Psoas muscle (tissue), 8 donors: ENCODE results near the gene NR6A1. TPM values are rescaled to one million over a fixed set of nuclear protein-coding genes. Genes with fewer than 3 reads are reported as not detected.

Experiments
- ATAC-seq, 4 donors: fragments of 200-7000 bp; cut with Tn5 transposase; one replicate each; pipeline ENCODE4 v1.9.1; 2020; ENCODE audit warnings: moderate library complexity in 3 of 4, mild to moderate bottlenecking in 2 of 4
- DNase-seq, 2 donors: peaks; one replicate each; pipeline ENCODE4 v3.0.0-alpha.2; 2020
- H3K27ac ChIP-seq: fragments of 200-600 bp; one replicate; pipeline ENCODE4 v1.8.0; 2022
- H3K27me3 ChIP-seq, 3 donors: fragments of 200-600 bp in 1 of 3; one replicate each; pipeline versions ENCODE4 v1.6.1 to v1.8.0; 2013 to 2022; ENCODE audit warnings: low read length in 2 of 3, mild to moderate bottlenecking in 2 of 3, moderate library complexity in 1 of 3; ENCODE audit not compliant: insufficient read depth in 3 of 3
- H3K36me3 ChIP-seq, 2 donors: fragments of 200-600 bp in 1 of 2; one replicate each; pipeline versions ENCODE4 v1.6.1 to v1.8.0; 2013 to 2022; ENCODE audit warnings: low read depth in 1 of 2, mild to moderate bottlenecking in 1 of 2, moderate library complexity in 1 of 2; ENCODE audit not compliant: insufficient read depth in 1 of 2
- H3K4me1 ChIP-seq: fragments of 200-600 bp; one replicate; pipeline ENCODE4 v1.8.0; 2022
- H3K4me3 ChIP-seq: fragments of 200-600 bp; one replicate; pipeline ENCODE4 v1.8.0; 2022; ENCODE audit warnings: mild to moderate bottlenecking
- H3K9me3 ChIP-seq: fragments of 200-600 bp; one replicate; pipeline ENCODE4 v1.8.0; 2022
- CTCF ChIP-seq: fragments of 200-600 bp; IDR thresholded peaks from one replicate; pipeline ENCODE4 v1.8.0; 2022; ENCODE audit warnings: antibody characterized with exemption
- WGBS, 3 donors: extraction: QIAGEN DNeasy Blood & Tissue Kit; methylation state at CpG; one replicate each; pipeline versions ENCODE4 v1.1.6 to v1.1.7; 2013; 5-methylcytosine and 5-hydroxymethylcytosine counted together
- intact Hi-C, 2 donors: fragments of 100-400 bp; cut with DNase I; formaldehyde crosslinking; loops; one replicate each; pipeline versions ENCODE4 v1.11.0 to v1.14.2; 2022
- polyA plus RNA-seq, 3 donors: library from polyadenylated mRNA; stranded (reverse); fragments of 200-250 nt; gene quantifications; one replicate each; pipeline ENCODE4 v1.2.3, GENCODE V29; 2013
- total RNA-seq, 4 donors: library from RNA; stranded (reverse); fragmentation: NEBNext Ultra II Directional in 2 of 4; extraction: Animal tissue kit (Norgen Biotek cat#: 25700) in 2 of 4; gene quantifications; one replicate each; pipeline versions ENCODE4 v1.2.1 to v1.2.4, GENCODE V29; 2021 to 2023
- donor health status: healthy with polysubstance abuse.
- donor health status: DM: no; HTN: no; CAD: no; lungs with moderate emphysema.
- donor health status: Bipolar disorder and iron deficiency.
- donor health status: healthy.
- donor health status: DM: yes; HTN: yes; CAD: no.
- donor health status: DM: no; HTN: no; CAD: no.
- donor health status: DM: no; HTN: no; CAD: no.
- donor health status: DM: yes; HTN: yes; CAD: no.

The NR6A1 gene
- total and polyA plus RNA-seq, 7 donors = 0.32 to 2.6 (median 0.70) TPM

DNA sequence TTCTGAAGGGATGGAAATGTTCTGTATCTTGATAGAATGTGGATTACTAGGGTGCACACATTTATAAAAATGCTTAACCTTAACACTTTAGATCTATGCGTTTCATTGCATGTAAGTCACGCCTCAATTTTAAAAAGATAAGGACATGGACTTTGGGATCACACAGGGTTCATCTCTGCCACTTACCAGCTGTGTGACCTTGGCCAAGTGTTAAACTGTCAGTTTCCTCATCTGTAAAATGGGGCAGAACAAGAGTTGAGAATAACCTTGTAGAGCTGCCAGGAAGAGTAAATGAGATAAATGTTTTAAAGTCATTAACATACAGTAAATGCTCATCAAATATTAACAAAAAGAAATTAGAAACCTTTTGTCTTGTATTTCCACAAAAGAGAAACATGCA, 53.5 kb downstream of the NR6A1 start:
- H3K9me3 ChIP-seq = no peaks in the 10 kb centered on the region
- no peak for ATAC-seq
- H3K36me3 ChIP-seq = no peaks in the 10 kb centered on the region
- no peak for DNase-seq
- no peak overlapping the region for H3K4me3 ChIP-seq
- no peak for TF ChIP-seq CTCF
- intact Hi-C loops = no loop called here
- no peaks in the 10 kb centered on the region for H3K4me1 ChIP-seq
- H3K27me3 ChIP-seq = no peaks in the 10 kb centered on the region
- H3K27ac ChIP-seq = no peak overlapping the region
- 95 to 99% (median 97%) methylated on average over 2 of the region's 2 CpGs for WGBS, 3 donors

DNA sequence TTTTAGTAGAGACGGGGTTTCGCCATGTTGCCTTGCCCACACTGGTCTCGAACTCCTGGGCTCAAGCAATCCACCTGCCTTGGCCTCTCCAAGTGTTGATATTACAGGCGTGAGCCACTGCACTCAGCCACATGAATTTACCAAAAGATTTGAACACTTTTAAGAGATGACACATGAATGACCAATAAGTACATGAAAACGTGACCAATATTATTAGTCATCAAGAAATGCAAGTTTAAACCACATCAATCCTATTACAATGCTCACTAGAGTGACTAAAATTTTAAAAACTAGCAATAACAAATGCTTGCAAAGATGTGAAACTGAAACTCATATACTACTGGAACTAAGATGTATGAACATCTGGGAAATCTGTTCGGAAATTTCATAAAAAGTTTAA, 54.3 kb downstream of the NR6A1 start:
- no peak for TF ChIP-seq CTCF
- no peak overlapping the region for H3K4me3 ChIP-seq
- H3K9me3 ChIP-seq = no peaks in the 10 kb centered on the region
- peaks cover 4% of the 10 kb centered on the region for H3K4me1 ChIP-seq
- H3K36me3 ChIP-seq = no peaks in the 10 kb centered on the region
- no peaks in the 10 kb centered on the region for H3K27me3 ChIP-seq
- WGBS, 3 donors = 86 to 89% (median 87%) methylated on average over 6 of the region's 6 CpGs
- ATAC-seq (no peak), DNase-seq (no peak)
- no peak overlapping the region for H3K27ac ChIP-seq
- intact Hi-C loops = no loop called here

GRCh38 chr9:124710766-124711165, 60.3 kb downstream of the NR6A1 start:
- no peaks in the 10 kb centered on the region for H3K36me3 ChIP-seq
- no peak for TF ChIP-seq CTCF
- DNase-seq (no peak), ATAC-seq (no peak)
- H3K4me1 ChIP-seq = peaks cover 10% of the 10 kb centered on the region
- no peak overlapping the region for H3K27ac ChIP-seq
- H3K27me3 ChIP-seq = no peaks in the 10 kb centered on the region
- H3K4me3 ChIP-seq = no peak overlapping the region
- intact Hi-C loops = loop anchor here (2.0 to 5.0 kb wide), 2 partner anchors 53 to 94 kb away; no protein-coding TSS in a partner anchor
- H3K9me3 ChIP-seq = no peaks in the 10 kb centered on the region
- WGBS, 3 donors = 85 to 95% (median 93%) methylated on average over 4 of the region's 4 CpGs

DNA sequence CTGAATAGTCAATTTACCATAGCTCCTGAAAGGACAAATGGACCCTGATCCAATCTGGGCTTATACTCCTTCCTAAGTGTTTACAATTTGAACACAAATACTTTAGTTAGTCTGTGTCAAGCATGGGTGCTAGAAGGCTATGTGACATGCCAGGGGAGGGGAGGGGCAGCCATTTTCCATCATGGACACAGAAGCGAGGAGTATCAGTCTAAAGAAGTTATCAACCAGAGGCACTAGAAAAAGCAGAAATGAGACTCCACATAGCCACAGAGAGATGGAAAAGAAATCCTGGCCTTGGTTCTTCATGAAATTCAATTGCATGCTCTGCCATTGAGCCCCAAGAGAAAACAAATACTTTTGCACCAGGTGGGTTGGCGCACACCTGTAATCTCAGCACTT, 61.8 kb downstream of the NR6A1 start:
- no peak for TF ChIP-seq CTCF
- DNase-seq = no peak
- Histone ChIP-seq H3K9me3 (no peaks in the 10 kb centered on the region), H3K27ac (no peak overlapping the region), H3K36me3 (no peaks in the 10 kb centered on the region), H3K4me3 (no peak overlapping the region), H3K27me3 (no peaks in the 10 kb centered on the region), H3K4me1 (peaks cover 10% of the 10 kb centered on the region)
- 85 to 95% (median 94%) methylated on average over 2 of the region's 2 CpGs for WGBS, 3 donors
- ATAC-seq = no peak
- intact Hi-C loops = no loop called here

- Histone ChIP-seq H3K27me3 (no peaks in the 10 kb centered on the region), H3K36me3 (no peaks in the 10 kb centered on the region), H3K4me3 (no peak overlapping the region), H3K9me3 (no peaks in the 10 kb centered on the region), H3K4me1 (peaks cover 10% of the 10 kb centered on the region), H3K27ac (no peak overlapping the region)
- TF ChIP-seq CTCF = no peak
- peak in 1 of 4 donors; percentile 24 for ATAC-seq
- no peak for DNase-seq
- 45 to 91% (median 68%) methylated on average over 1 of the region's 1 CpG for WGBS, 3 donors
- intact Hi-C loops = no loop called here
These were observed 62.3 kb downstream of the NR6A1 start for GRCh38 chr9:124708633-124709291.
